Measurements from ENCODE around the gene ADGRF3.
"Not testable (repeated sequence)": the region's sequence is repeated elsewhere in the genome, so short reads cannot be mapped to it uniquely, and the experiment has no call there.

ADGRF3 gene

DNA sequence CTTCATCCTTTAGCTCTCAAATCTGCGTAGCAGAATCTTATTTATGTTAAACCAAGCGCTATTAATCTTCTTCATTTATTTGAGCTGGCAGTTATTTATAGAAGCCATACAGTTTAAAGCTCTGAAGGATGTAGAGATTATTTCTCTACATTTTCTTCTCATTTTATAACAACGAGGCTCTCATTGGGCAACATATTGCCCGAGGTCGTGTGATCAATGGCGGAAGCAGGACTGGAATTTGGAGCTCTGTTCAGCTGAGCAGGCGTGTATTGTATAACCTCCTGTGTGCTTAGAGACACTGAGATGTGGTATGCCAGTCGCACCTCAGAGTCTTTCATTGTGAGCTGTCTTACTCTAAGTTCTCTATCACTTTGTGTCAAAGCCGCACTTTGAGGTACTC, 37.6 kb upstream of the ADGRF3 start:
- H3K4me3 ChIP-seq (replicated peaks; ENCODE audit: low read depth, low read length), result no peak overlapping the region
- TF ChIP-seq, protein P1, sequence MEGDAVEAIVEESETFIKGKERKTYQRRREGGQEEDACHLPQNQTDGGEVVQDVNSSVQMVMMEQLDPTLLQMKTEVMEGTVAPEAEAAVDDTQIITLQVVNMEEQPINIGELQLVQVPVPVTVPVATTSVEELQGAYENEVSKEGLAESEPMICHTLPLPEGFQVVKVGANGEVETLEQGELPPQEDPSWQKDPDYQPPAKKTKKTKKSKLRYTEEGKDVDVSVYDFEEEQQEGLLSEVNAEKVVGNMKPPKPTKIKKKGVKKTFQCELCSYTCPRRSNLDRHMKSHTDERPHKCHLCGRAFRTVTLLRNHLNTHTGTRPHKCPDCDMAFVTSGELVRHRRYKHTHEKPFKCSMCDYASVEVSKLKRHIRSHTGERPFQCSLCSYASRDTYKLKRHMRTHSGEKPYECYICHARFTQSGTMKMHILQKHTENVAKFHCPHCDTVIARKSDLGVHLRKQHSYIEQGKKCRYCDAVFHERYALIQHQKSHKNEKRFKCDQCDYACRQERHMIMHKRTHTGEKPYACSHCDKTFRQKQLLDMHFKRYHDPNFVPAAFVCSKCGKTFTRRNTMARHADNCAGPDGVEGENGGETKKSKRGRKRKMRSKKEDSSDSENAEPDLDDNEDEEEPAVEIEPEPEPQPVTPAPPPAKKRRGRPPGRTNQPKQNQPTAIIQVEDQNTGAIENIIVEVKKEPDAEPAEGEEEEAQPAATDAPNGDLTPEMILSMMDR (IDR thresholded peaks at IDR 0.05; ENCODE audit: insufficient read depth, low read length, poor library complexity, severe bottlenecking), result no peak
- DNase-seq (ENCODE audit: extremely low read depth, insufficient read length), result no peak
- peaks cover 2% of the 10 kb centered on the region; the same call in 1 of the 2 replicates for H3K36me3 ChIP-seq (ENCODE audit: control insufficient read depth, insufficient read depth, low read length)
- H3K27me3 ChIP-seq (replicated peaks; ENCODE audit: control insufficient read depth, insufficient read depth, low read length), result no peaks in the 10 kb centered on the region

DNA sequence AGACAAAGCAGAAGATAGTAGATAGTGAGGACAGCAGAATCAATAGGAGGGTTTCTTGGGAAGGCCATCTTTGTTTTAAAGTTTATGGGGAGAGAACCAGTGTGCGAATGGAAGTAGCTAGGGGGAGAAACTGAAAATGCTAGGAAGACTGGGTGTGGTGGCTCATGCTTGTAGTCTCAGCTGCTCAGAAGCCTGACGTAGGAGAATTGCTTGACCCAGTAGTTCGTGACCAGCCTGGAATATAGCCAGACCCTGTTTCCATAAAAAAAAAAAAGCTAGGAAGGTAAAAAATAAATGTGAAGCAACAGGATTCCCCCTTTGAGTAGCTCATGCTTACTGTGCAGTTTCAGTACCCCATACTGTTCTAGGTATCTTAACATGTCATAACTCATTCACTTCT, 36.0 kb upstream of the ADGRF3 start:
- Histone ChIP-seq H3K36me3 (ENCODE audit: control insufficient read depth, insufficient read depth, low read length) (peaks cover 2% of the 10 kb centered on the region; the same call in 1 of the 2 replicates), H3K27me3 (replicated peaks; ENCODE audit: control insufficient read depth, insufficient read depth, low read length) (no peaks in the 10 kb centered on the region), H3K4me3 (replicated peaks; ENCODE audit: low read depth, low read length) (no peak overlapping the region)
- no peak for DNase-seq (ENCODE audit: extremely low read depth, insufficient read length)
- TF ChIP-seq, protein P1 (IDR thresholded peaks at IDR 0.05; ENCODE audit: insufficient read depth, low read length, poor library complexity, severe bottlenecking), result no peak

DNA sequence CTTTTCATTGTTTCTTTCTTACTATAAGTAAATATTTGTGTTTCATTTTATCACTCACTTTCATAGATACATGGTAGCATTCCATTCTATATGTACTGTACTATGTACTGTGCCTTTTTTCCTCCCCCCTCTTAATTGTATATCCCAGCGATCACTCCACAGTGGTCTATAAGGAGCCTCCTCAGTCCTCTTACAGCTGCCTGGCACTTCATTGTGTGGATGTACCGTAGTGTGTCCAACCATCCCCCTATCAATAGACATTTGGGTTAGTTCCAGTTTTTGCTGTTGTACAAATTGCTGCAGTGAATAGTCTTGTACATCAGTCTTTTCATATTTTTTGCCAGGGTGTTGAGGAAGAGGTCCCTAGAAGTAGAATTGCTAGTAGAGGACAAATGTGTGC, 33.7 kb upstream of the ADGRF3 start:
- Histone ChIP-seq H3K4me3 (replicated peaks; ENCODE audit: low read depth, low read length) (no peak overlapping the region), H3K36me3 (ENCODE audit: control insufficient read depth, insufficient read depth, low read length) (no peaks in the 10 kb centered on the region; the same call in 1 of the 2 replicates), H3K27me3 (replicated peaks; ENCODE audit: control insufficient read depth, insufficient read depth, low read length) (no peaks in the 10 kb centered on the region)
- no peak for DNase-seq (ENCODE audit: extremely low read depth, insufficient read length)
- TF ChIP-seq, protein P1 (IDR thresholded peaks at IDR 0.05; ENCODE audit: insufficient read depth, low read length, poor library complexity, severe bottlenecking), result no peak

DNA sequence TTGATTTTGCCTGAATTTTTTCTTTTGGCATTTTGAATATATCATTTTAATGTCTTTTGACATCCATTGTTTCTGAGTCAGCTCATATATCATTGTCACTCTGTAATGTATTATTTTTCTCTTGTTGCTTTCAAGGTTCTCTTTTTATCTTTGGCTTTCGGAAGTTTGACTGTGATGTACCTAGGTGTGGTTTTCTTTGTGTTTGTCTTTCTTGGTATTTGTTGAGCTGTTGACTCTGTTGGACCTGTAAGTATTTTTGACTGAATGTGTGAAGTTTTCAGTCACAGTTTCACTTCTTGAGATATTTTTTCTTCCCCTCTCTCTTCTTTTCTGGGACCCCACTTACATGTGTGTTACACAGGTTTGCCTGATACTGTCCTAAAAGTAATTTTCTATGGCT, 30.2 kb upstream of the ADGRF3 start:
- Histone ChIP-seq H3K4me3 (replicated peaks; ENCODE audit: low read depth, low read length) (no peak overlapping the region), H3K27me3 (replicated peaks; ENCODE audit: control insufficient read depth, insufficient read depth, low read length) (no peaks in the 10 kb centered on the region), H3K36me3 (ENCODE audit: control insufficient read depth, insufficient read depth, low read length) (peaks cover 2% of the 10 kb centered on the region)
- DNase-seq (ENCODE audit: extremely low read depth, insufficient read length), result no peak
- TF ChIP-seq, protein P1 (IDR thresholded peaks at IDR 0.05; ENCODE audit: insufficient read depth, low read length, poor library complexity, severe bottlenecking), result no peak

DNA sequence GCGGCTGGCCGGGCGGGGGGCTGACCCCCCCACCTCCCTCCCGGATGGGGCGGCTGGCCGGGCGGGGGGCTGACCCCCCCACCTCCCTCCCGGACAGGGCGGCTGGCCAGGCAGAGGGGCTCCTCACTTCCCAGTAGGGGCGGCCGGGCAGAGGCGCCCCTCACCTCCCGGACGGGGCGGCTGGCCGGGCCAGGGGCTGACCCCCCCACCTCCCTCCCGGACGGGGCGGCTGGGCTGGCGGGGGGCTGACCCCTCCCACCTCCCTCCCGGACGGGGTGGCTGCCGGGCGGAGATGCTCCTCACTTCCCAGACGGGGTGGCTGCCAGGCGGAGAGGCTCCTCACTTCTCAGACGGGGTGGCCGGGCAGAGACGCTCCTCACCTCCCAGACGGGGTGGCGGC, 24.3 kb upstream of the ADGRF3 start:
- DNase-seq (ENCODE audit: extremely low read depth, insufficient read length); H3K36me3 ChIP-seq (ENCODE audit: control insufficient read depth, insufficient read depth, low read length); H3K4me3 ChIP-seq (replicated peaks; ENCODE audit: low read depth, low read length); H3K27me3 ChIP-seq (replicated peaks; ENCODE audit: control insufficient read depth, insufficient read depth, low read length): not testable (repeated sequence)

DNA sequence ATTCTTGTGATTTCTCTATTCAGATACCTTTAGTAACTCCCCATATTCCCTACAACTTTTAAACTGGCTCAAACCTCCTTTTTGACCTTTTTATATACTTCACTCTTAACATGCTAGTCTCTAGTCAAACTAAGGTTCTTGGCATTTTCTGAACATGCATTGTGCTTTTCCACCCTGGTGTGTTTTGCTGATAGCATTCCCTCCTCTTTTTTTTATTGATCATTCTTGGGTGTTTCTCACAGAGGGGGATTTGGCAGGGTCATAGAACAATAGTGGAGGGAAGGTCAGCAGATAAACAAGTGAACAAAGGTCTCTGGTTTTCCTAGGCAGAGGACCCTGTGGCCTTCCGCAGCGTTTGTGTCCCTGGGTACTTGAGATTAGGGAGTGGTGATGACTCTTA, 23.1 kb upstream of the ADGRF3 start:
- not testable (repeated sequence) for H3K36me3 ChIP-seq (ENCODE audit: control insufficient read depth, insufficient read depth, low read length); H3K27me3 ChIP-seq (replicated peaks; ENCODE audit: control insufficient read depth, insufficient read depth, low read length); DNase-seq (ENCODE audit: extremely low read depth, insufficient read length); H3K4me3 ChIP-seq (replicated peaks; ENCODE audit: low read depth, low read length)

DNA sequence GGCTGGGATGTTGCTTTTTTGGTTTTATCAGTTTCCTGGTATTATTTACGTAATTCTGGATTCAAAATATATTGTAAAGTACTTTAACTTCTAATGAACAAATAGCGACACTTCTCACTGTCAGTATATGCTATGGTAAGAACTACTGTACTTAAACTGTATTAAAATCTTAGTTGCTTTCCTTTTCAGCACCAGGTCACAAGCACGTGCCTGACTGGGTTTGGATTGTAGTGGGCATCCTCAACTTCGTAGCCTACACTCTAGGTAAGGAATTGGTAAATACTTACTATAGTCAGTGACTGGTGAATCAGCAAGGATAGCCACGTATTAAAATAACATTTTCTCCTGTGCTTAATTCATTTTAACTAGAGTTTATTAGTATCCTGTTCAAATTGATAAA, 20.4 kb upstream of the ADGRF3 start:
- Histone ChIP-seq H3K27me3 (replicated peaks; ENCODE audit: control insufficient read depth, insufficient read depth, low read length) (no peaks in the 10 kb centered on the region), H3K36me3 (ENCODE audit: control insufficient read depth, insufficient read depth, low read length) (peaks cover 5% of the 10 kb centered on the region), H3K4me3 (replicated peaks; ENCODE audit: low read depth, low read length) (no peak overlapping the region)
- no peak for DNase-seq (ENCODE audit: extremely low read depth, insufficient read length)
- TF ChIP-seq, protein P1 (IDR thresholded peaks at IDR 0.05; ENCODE audit: insufficient read depth, low read length, poor library complexity, severe bottlenecking), result no peak
